GM23338 (cell line): ENCODE measurements around the gene TMEM14A. TPM values are rescaled to one million over a fixed set of nuclear protein-coding genes. Genes with fewer than 3 reads are reported as not detected.

ENCODE experiments used
- ATAC-seq: fragments of 200-7000 bp; cut with Tn5 transposase; 3 replicates; pipeline ENCODE4 v1.9.1; 2020
- DNase-seq: peaks from one replicate; pipeline ENCODE4 v3.0.0-alpha.2; 2015; ENCODE audit warnings: low spot score
- H2AFZ ChIP-seq: fragments of 200-600 bp; sonication (generic); 2 replicates; pipeline ENCODE4 v1.8.0; 2016; ENCODE audit warnings: antibody characterized with exemption, mild to moderate bottlenecking, moderate library complexity
- H3F3A ChIP-seq: fragments of 200-600 bp; sonication (generic); replicated peaks from 2 replicates; pipeline ENCODE4 v1.8.0; 2017; ENCODE audit warnings: antibody characterized with exemption, mixed run types, low read depth
- H3K27ac ChIP-seq: fragments of 200-600 bp; sonication (generic); 2 replicates; pipeline ENCODE4 v1.6.1; 2016; ENCODE audit warnings: low read depth
- H3K27me3 ChIP-seq: fragments of 200-600 bp; sonication (generic); 2 replicates; pipeline ENCODE4 v1.8.0; 2016; ENCODE audit warnings: mild to moderate bottlenecking, mixed run types, moderate library complexity; ENCODE audit not compliant: insufficient read depth
- H3K36me3 ChIP-seq: fragments of 200-600 bp; sonication (generic); 2 replicates; pipeline ENCODE4 v1.8.0; 2016; ENCODE audit warnings: mild to moderate bottlenecking; ENCODE audit not compliant: insufficient read depth
- H3K4me1 ChIP-seq: fragments of 200-600 bp; sonication (generic); 2 replicates; pipeline ENCODE4 v1.8.0; 2016; ENCODE audit warnings: mild to moderate bottlenecking, moderate library complexity; ENCODE audit not compliant: insufficient read depth
- H3K4me2 ChIP-seq: fragments of 200-600 bp; sonication (generic); 2 replicates; pipeline ENCODE4 v1.7.1; 2017; ENCODE audit warnings: mixed run types
- H3K4me3 ChIP-seq: fragments of 200-600 bp; sonication (generic); 2 replicates; pipeline ENCODE4 v1.6.1; 2016; ENCODE audit warnings: mixed run types
- H3K79me2 ChIP-seq: fragments of 200-600 bp; sonication (generic); replicated peaks from 2 replicates; pipeline ENCODE4 v1.8.0; 2017; ENCODE audit warnings: mild to moderate bottlenecking; ENCODE audit not compliant: insufficient read depth
- H3K9me2 ChIP-seq: fragments of 200-600 bp; sonication (generic); 2 replicates; pipeline ENCODE4 v1.8.0; 2017; ENCODE audit not compliant: insufficient read depth
- H4K20me1 ChIP-seq: fragments of 200-600 bp; sonication (generic); replicated peaks from 2 replicates; pipeline ENCODE4 v1.8.0; 2017; ENCODE audit warnings: mild to moderate bottlenecking; ENCODE audit not compliant: insufficient read depth
- H3K27ac Mint-ChIP-seq: 2 replicates; pipeline ENCODE4 v1.8.0; 2020; ENCODE audit warnings: inconsistent platforms, mild to moderate bottlenecking, moderate library complexity, mixed read lengths
- H3K27me3 Mint-ChIP-seq: 3 replicates; pipeline ENCODE4 v1.8.0; 2022; ENCODE audit warnings: low read depth, mild to moderate bottlenecking, moderate library complexity, mixed read lengths, inconsistent platforms; ENCODE audit not compliant: insufficient read depth, poor library complexity
- H3K36me3 Mint-ChIP-seq: 3 replicates; pipeline ENCODE4 v1.8.0; 2021; ENCODE audit warnings: low read depth, mild to moderate bottlenecking, inconsistent platforms, moderate library complexity, mixed read lengths
- H3K4me1 Mint-ChIP-seq: 3 replicates; pipeline ENCODE4 v1.8.0; 2020; ENCODE audit warnings: mild to moderate bottlenecking, inconsistent platforms, mixed read lengths
- H3K4me3 Mint-ChIP-seq: 3 replicates; pipeline ENCODE4 v1.8.0; 2021; ENCODE audit warnings: moderate library complexity, mild to moderate bottlenecking, inconsistent platforms, mixed read lengths
- H3K9me3 Mint-ChIP-seq: 3 replicates; pipeline ENCODE4 v1.8.0; 2020; ENCODE audit warnings: moderate library complexity, mild to moderate bottlenecking, inconsistent platforms, mixed read lengths
- CREB1 ChIP-seq: fragments of 250-450 bp; sonication (Bioruptor Pico); IDR thresholded peaks from 2 replicates; pipeline ENCODE4 v1.5.0; 2020; ENCODE audit warnings: low read depth, mild to moderate bottlenecking, moderate library complexity
- EZH2phosphoT487 ChIP-seq: fragments of 200-600 bp; sonication (generic); IDR thresholded peaks from one replicate; pipeline ENCODE4 v1.8.1; 2018; ENCODE audit warnings: antibody characterized with exemption; ENCODE audit not compliant: unreplicated experiment
- JUNB ChIP-seq: IDR thresholded peaks from one replicate; pipeline ENCODE4 v1.6.1; 2016; ENCODE audit warnings: antibody characterized with exemption; ENCODE audit not compliant: unreplicated experiment
- NANOG ChIP-seq: IDR thresholded peaks from 2 replicates; pipeline ENCODE4 v1.6.1; 2016; ENCODE audit warnings: antibody characterized with exemption, borderline replicate concordance
- STAT1 ChIP-seq: IDR thresholded peaks from one replicate; pipeline ENCODE4 v1.6.1; 2016; ENCODE audit warnings: antibody characterized with exemption; ENCODE audit not compliant: unreplicated experiment
- ZNF114 ChIP-seq: fragments of 250-450 bp; sonication (Bioruptor Pico); IDR thresholded peaks from 2 replicates; pipeline ENCODE4 v1.5.0; 2020; ENCODE audit warnings: mild to moderate bottlenecking, moderate library complexity
- ZNF331 ChIP-seq: fragments of 250-450 bp; sonication (Bioruptor Pico); IDR thresholded peaks from 2 replicates; pipeline ENCODE4 v1.5.0; 2020; ENCODE audit warnings: low read depth, mild to moderate bottlenecking, moderate library complexity
- polyA plus RNA-seq: library from polyadenylated mRNA; unstranded; fragments of >200 nt; fragmentation: Nextera tagmentation; extraction: Ambion mirVana; gene quantifications from 2 replicates; pipeline ENCODE4 v1.2.1, GENCODE V29; 2016
- total RNA-seq: library from RNA; depleted of rRNA; stranded (reverse); fragments of >200 nt; shearing (Covaris generic); gene quantifications from 2 replicates; pipeline ENCODE4 v1.2.3, GENCODE V29; 2014
- TF ChIP-seq, protein P1 (sequence below): fragments of 250-450 bp; sonication (Bioruptor Pico); IDR thresholded peaks from 2 replicates; pipeline ENCODE4 v1.5.0; 2020; ENCODE audit warnings: mild to moderate bottlenecking, moderate library complexity
- TF ChIP-seq, protein P2 (sequence below): IDR thresholded peaks from 2 replicates; pipeline ENCODE4 v1.6.1; 2016; ENCODE audit warnings: antibody characterized with exemption
- TF ChIP-seq, protein P3 (sequence below): IDR thresholded peaks from one replicate; pipeline ENCODE4 v1.6.1; 2018; ENCODE audit warnings: antibody characterized with exemption; ENCODE audit not compliant: unreplicated experiment

The TMEM14A gene
- total and polyA plus RNA-seq, 2 experiments from 2014 or later = 13.9 to 36.0 TPM

DNA sequence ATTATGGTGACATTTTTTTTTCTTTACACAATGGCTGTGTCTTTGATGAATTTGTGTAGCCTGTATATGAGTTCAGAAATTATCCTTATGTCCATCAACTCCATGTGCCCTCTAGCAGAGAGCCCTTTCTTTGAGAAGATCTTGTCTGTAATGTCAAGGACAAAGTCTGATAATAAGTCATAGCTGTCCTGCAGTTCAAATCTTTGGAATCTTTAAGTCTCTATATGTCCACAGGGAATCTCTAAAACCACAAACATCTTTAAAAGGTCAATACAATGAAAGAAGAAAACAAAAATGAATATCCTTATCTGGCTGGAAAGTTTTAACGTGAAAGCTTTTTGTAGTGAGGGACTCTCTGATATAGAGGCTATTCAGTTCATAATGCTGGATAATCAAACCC, 16.9 kb upstream of the TMEM14A start:
- no peaks in the 10 kb centered on the region for H3K27me3 Mint-ChIP-seq

DNA sequence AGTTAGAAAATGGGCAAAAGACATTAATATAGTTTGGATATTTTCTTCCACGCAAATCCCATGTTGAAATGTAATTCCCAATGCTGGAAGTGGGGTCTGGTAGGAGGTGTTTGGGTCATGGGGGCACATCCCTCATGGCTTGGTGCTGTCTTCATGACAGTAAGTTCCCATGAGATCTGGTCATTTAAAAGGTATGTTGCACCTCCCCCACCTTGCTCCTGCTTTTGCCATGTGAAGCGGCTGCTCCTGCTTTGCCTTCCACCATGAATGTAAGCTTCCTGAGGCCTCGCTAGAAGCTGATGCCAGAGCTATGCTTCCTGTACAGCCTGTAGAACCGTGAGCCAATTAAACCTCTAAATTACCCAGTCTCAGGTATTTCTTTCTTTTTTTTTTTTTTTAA, 16.3 kb upstream of the TMEM14A start:
- peaks cover 2% of the 10 kb centered on the region for H3K4me1 Mint-ChIP-seq
- H3K36me3 ChIP-seq = no peaks in the 10 kb centered on the region
- no peaks in the 10 kb centered on the region for H3K27me3 ChIP-seq
- DNase-seq (no peak), ATAC-seq (no peak)
- no peaks in the 10 kb centered on the region for H3F3A ChIP-seq
- H3K27ac ChIP-seq = no peak overlapping the region
- peaks cover 6% of the 10 kb centered on the region; the same call in 1 of the 2 replicates for H3K4me1 ChIP-seq
- peaks cover 22% of the 10 kb centered on the region for H3K36me3 Mint-ChIP-seq
- H3K27ac Mint-ChIP-seq = no peak overlapping the region
- no peak overlapping the region for H3K4me2 ChIP-seq
- H4K20me1 ChIP-seq = no peaks in the 10 kb centered on the region
- H2AFZ ChIP-seq = no peak overlapping the region
- H3K27me3 Mint-ChIP-seq = no peaks in the 10 kb centered on the region
- no peak overlapping the region for H3K4me3 Mint-ChIP-seq
- H3K4me3 ChIP-seq = no peak overlapping the region
- peaks cover 31% of the 10 kb centered on the region for H3K9me3 Mint-ChIP-seq
- no peaks in the 10 kb centered on the region for H3K79me2 ChIP-seq
- H3K9me2 ChIP-seq = no peaks in the 10 kb centered on the region; the same call in 1 of the 2 replicates
- TF ChIP-seq ZNF114 (CRISPR knock-in tag) (no peak), NANOG (no peak), ZNF331 (no peak)
- TF ChIP-seq, protein P1, sequence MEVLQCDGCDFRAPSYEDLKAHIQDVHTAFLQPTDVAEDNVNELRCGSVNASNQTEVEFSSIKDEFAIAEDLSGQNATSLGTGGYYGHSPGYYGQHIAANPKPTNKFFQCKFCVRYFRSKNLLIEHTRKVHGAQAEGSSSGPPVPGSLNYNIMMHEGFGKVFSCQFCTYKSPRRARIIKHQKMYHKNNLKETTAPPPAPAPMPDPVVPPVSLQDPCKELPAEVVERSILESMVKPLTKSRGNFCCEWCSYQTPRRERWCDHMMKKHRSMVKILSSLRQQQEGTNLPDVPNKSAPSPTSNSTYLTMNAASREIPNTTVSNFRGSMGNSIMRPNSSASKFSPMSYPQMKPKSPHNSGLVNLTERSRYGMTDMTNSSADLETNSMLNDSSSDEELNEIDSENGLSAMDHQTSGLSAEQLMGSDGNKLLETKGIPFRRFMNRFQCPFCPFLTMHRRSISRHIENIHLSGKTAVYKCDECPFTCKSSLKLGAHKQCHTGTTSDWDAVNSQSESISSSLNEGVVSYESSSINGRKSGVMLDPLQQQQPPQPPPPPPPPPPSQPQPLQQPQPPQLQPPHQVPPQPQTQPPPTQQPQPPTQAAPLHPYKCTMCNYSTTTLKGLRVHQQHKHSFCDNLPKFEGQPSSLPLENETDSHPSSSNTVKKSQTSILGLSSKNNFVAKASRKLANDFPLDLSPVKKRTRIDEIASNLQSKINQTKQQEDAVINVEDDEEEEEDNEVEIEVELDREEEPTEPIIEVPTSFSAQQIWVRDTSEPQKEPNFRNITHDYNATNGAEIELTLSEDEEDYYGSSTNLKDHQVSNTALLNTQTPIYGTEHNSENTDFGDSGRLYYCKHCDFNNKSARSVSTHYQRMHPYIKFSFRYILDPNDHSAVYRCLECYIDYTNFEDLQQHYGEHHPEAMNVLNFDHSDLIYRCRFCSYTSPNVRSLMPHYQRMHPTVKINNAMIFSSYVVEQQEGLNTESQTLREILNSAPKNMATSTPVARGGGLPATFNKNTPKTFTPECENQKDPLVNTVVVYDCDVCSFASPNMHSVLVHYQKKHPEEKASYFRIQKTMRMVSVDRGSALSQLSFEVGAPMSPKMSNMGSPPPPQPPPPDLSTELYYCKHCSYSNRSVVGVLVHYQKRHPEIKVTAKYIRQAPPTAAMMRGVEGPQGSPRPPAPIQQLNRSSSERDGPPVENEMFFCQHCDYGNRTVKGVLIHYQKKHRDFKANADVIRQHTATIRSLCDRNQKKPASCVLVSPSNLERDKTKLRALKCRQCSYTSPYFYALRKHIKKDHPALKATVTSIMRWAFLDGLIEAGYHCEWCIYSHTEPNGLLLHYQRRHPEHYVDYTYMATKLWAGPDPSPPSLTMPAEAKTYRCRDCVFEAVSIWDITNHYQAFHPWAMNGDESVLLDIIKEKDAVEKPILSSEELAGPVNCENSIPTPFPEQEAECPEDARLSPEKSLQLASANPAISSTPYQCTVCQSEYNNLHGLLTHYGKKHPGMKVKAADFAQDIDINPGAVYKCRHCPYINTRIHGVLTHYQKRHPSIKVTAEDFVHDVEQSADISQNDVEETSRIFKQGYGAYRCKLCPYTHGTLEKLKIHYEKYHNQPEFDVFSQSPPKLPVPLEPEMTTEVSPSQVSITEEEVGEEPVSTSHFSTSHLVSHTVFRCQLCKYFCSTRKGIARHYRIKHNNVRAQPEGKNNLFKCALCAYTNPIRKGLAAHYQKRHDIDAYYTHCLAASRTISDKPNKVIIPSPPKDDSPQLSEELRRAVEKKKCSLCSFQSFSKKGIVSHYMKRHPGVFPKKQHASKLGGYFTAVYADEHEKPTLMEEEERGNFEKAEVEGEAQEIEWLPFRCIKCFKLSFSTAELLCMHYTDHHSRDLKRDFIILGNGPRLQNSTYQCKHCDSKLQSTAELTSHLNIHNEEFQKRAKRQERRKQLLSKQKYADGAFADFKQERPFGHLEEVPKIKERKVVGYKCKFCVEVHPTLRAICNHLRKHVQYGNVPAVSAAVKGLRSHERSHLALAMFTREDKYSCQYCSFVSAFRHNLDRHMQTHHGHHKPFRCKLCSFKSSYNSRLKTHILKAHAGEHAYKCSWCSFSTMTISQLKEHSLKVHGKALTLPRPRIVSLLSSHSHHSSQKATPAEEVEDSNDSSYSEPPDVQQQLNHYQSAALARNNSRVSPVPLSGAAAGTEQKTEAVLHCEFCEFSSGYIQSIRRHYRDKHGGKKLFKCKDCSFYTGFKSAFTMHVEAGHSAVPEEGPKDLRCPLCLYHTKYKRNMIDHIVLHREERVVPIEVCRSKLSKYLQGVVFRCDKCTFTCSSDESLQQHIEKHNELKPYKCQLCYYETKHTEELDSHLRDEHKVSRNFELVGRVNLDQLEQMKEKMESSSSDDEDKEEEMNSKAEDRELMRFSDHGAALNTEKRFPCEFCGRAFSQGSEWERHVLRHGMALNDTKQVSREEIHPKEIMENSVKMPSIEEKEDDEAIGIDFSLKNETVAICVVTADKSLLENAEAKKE (CRISPR knock-in tag) = no peak

More for the DNA sequence above, 16.9 kb upstream of the TMEM14A start:
- H3K27me3 ChIP-seq = no peaks in the 10 kb centered on the region
- H3K27ac ChIP-seq = no peak overlapping the region
- DNase-seq (no peak), ATAC-seq (no peak)
- no peaks in the 10 kb centered on the region for H3K36me3 ChIP-seq
- Mint-ChIP-seq H3K4me3 (no peak overlapping the region), H3K27ac (no peak overlapping the region), H3K4me1 (peaks cover 7% of the 10 kb centered on the region), H3K9me3 (peaks cover 31% of the 10 kb centered on the region), H3K36me3 (peaks cover 22% of the 10 kb centered on the region)
- no peak overlapping the region for H3K4me2 ChIP-seq
- H4K20me1 ChIP-seq = no peaks in the 10 kb centered on the region
- H2AFZ ChIP-seq = no peak overlapping the region
- H3K4me1 ChIP-seq = peaks cover 12% of the 10 kb centered on the region; the same call in 1 of the 2 replicates
- H3F3A ChIP-seq = no peaks in the 10 kb centered on the region
- no peaks in the 10 kb centered on the region; the same call in 1 of the 2 replicates for H3K9me2 ChIP-seq
- no peak for TF ChIP-seq JUNB
- TF ChIP-seq EZH2phosphoT487 = no peak
- no peak for TF ChIP-seq ZNF114 (CRISPR knock-in tag)
- TF ChIP-seq CREB1 (CRISPR knock-in tag) = no peak
- no peak for TF ChIP-seq STAT1
- TF ChIP-seq NANOG = no peak
- TF ChIP-seq, protein P2, sequence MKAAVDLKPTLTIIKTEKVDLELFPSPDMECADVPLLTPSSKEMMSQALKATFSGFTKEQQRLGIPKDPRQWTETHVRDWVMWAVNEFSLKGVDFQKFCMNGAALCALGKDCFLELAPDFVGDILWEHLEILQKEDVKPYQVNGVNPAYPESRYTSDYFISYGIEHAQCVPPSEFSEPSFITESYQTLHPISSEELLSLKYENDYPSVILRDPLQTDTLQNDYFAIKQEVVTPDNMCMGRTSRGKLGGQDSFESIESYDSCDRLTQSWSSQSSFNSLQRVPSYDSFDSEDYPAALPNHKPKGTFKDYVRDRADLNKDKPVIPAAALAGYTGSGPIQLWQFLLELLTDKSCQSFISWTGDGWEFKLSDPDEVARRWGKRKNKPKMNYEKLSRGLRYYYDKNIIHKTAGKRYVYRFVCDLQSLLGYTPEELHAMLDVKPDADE = no peak
- TF ChIP-seq, protein P3, sequence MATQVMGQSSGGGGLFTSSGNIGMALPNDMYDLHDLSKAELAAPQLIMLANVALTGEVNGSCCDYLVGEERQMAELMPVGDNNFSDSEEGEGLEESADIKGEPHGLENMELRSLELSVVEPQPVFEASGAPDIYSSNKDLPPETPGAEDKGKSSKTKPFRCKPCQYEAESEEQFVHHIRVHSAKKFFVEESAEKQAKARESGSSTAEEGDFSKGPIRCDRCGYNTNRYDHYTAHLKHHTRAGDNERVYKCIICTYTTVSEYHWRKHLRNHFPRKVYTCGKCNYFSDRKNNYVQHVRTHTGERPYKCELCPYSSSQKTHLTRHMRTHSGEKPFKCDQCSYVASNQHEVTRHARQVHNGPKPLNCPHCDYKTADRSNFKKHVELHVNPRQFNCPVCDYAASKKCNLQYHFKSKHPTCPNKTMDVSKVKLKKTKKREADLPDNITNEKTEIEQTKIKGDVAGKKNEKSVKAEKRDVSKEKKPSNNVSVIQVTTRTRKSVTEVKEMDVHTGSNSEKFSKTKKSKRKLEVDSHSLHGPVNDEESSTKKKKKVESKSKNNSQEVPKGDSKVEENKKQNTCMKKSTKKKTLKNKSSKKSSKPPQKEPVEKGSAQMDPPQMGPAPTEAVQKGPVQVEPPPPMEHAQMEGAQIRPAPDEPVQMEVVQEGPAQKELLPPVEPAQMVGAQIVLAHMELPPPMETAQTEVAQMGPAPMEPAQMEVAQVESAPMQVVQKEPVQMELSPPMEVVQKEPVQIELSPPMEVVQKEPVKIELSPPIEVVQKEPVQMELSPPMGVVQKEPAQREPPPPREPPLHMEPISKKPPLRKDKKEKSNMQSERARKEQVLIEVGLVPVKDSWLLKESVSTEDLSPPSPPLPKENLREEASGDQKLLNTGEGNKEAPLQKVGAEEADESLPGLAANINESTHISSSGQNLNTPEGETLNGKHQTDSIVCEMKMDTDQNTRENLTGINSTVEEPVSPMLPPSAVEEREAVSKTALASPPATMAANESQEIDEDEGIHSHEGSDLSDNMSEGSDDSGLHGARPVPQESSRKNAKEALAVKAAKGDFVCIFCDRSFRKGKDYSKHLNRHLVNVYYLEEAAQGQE = no peak
- TF ChIP-seq ZNF331 = no peak
- no peak overlapping the region for H3K4me3 ChIP-seq
- no peaks in the 10 kb centered on the region for H3K79me2 ChIP-seq
